Mucosa of descending colon (tissue), 3 donors: ENCODE results near the gene MTMR1. TPM values are rescaled to one million over a fixed set of nuclear protein-coding genes. Genes with fewer than 3 reads are reported as not detected.

Source experiments
- ATAC-seq: fragments of 200-7000 bp; cut with Tn5 transposase; one replicate; pipeline ENCODE4 v1.9.1; 2020; ENCODE audit warnings: mild to moderate bottlenecking, moderate library complexity
- DNase-seq, 3 donors: peaks; one replicate each; pipeline ENCODE4 v3.0.0-alpha.2; 2020
- H3K36me3 ChIP-seq: fragments of 200-600 bp; one replicate; pipeline ENCODE4 v1.8.0; 2021; ENCODE audit warnings: low read depth, mild to moderate bottlenecking
- H3K4me1 ChIP-seq: fragments of 200-600 bp; one replicate; pipeline ENCODE4 v1.8.0; 2021; ENCODE audit warnings: low read depth, mild to moderate bottlenecking
- H3K4me3 ChIP-seq: fragments of 200-600 bp; one replicate; pipeline ENCODE4 v1.8.0; 2021; ENCODE audit warnings: mild to moderate bottlenecking
- H3K9me3 ChIP-seq: fragments of 200-600 bp; one replicate; pipeline ENCODE4 v1.8.0; 2021; ENCODE audit warnings: mild to moderate bottlenecking
- CTCF ChIP-seq: fragments of 200-600 bp; IDR thresholded peaks from one replicate; pipeline ENCODE4 v1.8.0; 2022; ENCODE audit warnings: antibody characterized with exemption, mild to moderate bottlenecking
- intact Hi-C, 2 donors: fragments of 100-400 bp; cut with DNase I in 1 of 2; cut with micrococcal nuclease in 1 of 2; formaldehyde crosslinking; loops; one replicate each; pipeline versions ENCODE4 v1.11.0 to v1.11.1; 2022; cut with DNase I, micrococcal nuclease
- total RNA-seq, 3 donors: library from RNA; stranded (reverse); fragmentation: NEBNext Ultra II Directional in 2 of 3; extraction: Animal tissue kit (Norgen Biotek cat#: 25700) in 2 of 3; gene quantifications; one replicate each; pipeline versions ENCODE4 v1.2.1 to v1.2.4, GENCODE V29; 2021 to 2023
- donor health status: DM: no; HTN: no; CAD: no; lungs with moderate emphysema.
- donor health status: DM: no; HTN: no; CAD: no.
- donor health status: DM: no; HTN: yes; CAD: no.

The MTMR1 gene
- total RNA-seq, 3 donors from 2014 or later, result 14.4 to 20.2 (median 17.6) TPM

- no peak overlapping the region for H3K4me3 ChIP-seq
- H3K36me3 ChIP-seq, result no peaks in the 10 kb centered on the region
- no peaks in the 10 kb centered on the region for H3K9me3 ChIP-seq
- H3K4me1 ChIP-seq, result no peaks in the 10 kb centered on the region
- intact Hi-C loops, result no loop called here
- no peak for ATAC-seq
- no peak for TF ChIP-seq CTCF
- DNase-seq, result no peak
Observed at GRCh38 chrX:150770623-150771022, 77.4 kb downstream of the MTMR1 start.

DNA sequence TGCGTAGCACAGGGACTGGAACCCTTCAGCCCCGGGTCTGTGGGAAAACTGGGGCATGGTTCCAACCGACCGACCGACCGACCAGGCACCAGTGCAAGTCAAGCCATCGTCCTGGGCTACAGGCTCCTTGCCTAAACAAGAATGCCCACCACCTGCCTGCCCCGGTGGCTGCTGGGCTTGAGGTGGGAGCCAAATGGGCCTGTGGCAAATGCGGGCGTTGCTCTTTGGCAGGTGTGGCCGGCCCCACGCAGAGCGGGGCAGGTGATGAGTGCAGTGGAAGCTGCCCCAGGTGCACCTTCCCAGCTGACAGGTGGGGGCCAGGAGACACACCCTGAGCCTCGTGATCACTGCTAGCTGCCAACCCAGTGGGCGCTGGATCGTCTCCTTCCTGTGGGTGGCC, 77.9 kb downstream of the MTMR1 start:
- Histone ChIP-seq H3K4me1 (no peaks in the 10 kb centered on the region), H3K9me3 (no peaks in the 10 kb centered on the region), H3K4me3 (no peak overlapping the region), H3K36me3 (no peaks in the 10 kb centered on the region)
- no peak for TF ChIP-seq CTCF
- intact Hi-C loops, result no loop called here
- no peak for DNase-seq
- ATAC-seq, result no peak

GRCh38 chrX:150772150-150772970, 79.2 kb downstream of the MTMR1 start:
- intact Hi-C loops, result loop anchor here (2.0 kb wide), 2 partner anchors 308 to 310 kb away; no protein-coding TSS in a partner anchor
- Histone ChIP-seq H3K4me3 (no peak overlapping the region), H3K9me3 (no peaks in the 10 kb centered on the region), H3K4me1 (no peaks in the 10 kb centered on the region), H3K36me3 (no peaks in the 10 kb centered on the region)
- peak; percentile 42 for TF ChIP-seq CTCF
- ATAC-seq (peak; percentile 90), DNase-seq (peak; percentile 71 to 85 (median 82))

- ATAC-seq, result no peak
- H3K4me3 ChIP-seq, result no peak overlapping the region
- TF ChIP-seq CTCF, result no peak
- no peaks in the 10 kb centered on the region for H3K36me3 ChIP-seq
- DNase-seq, result no peak
- intact Hi-C loops, result loop anchor here (2.0 kb wide), 2 partner anchors 308 to 310 kb away; no protein-coding TSS in a partner anchor
- no peaks in the 10 kb centered on the region for H3K4me1 ChIP-seq
- no peaks in the 10 kb centered on the region for H3K9me3 ChIP-seq
Observed at GRCh38 chrX:150773117-150773516, 79.9 kb downstream of the MTMR1 start.

GRCh38 chrX:150773634-150774033, 80.4 kb downstream of the MTMR1 start:
- TF ChIP-seq CTCF, result no peak
- Histone ChIP-seq H3K9me3 (no peaks in the 10 kb centered on the region), H3K4me1 (no peaks in the 10 kb centered on the region), H3K36me3 (no peaks in the 10 kb centered on the region), H3K4me3 (no peak overlapping the region)
- intact Hi-C loops, result loop anchor here (2.0 kb wide), 2 partner anchors 307 to 309 kb away; no protein-coding TSS in a partner anchor
- no peak for DNase-seq
- ATAC-seq, result no peak
